ENCODE results near the gene PLEKHG1. TPM values are rescaled to one million over a fixed set of nuclear protein-coding genes. Genes with fewer than 3 reads are reported as not detected.
A peak's percentile ranks its signal among the peaks of the same experiment; 100 is the strongest.

PLEKHG1 gene
- polyA plus RNA-seq, 3 donors from 2014 or later, result 0.04 to 0.29 TPM; not detected in 1

DNA sequence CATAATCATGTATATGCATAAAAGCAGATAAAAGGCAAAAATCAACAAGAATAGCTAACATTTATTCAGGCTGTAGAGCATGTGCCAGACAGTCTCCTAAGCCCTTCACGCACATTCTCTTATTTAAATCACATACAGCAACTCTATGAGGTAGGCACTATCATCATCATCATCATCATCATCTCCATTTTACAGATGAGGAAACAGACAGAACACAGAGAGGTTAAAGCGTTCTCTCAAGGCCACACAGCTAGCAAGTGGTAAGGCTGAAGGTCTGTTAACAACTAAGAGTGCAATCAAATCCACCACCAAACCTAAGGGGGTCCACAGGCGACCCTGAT is 857 bp upstream of the PLEKHG1 start:
- Mint-ChIP-seq H3K27ac (no peak overlapping the region), H3K4me1 (peaks cover 11 to 25% of the 10 kb centered on the region in 2 donors), H3K4me3 (peak overlapping the region; percentile 58 to 81 (median 64)), H3K36me3 (no peaks in the 10 kb centered on the region), H3K27me3 (ENCODE audit: low read depth in 3 of 3) (peaks cover 14 to 37% (median 21%) of the 10 kb centered on the region in 3 donors), H3K9me3 (peaks cover 0 to 2% (median 0%) of the 10 kb centered on the region in 6 donors)
- DNase-seq, result no peak

DNA sequence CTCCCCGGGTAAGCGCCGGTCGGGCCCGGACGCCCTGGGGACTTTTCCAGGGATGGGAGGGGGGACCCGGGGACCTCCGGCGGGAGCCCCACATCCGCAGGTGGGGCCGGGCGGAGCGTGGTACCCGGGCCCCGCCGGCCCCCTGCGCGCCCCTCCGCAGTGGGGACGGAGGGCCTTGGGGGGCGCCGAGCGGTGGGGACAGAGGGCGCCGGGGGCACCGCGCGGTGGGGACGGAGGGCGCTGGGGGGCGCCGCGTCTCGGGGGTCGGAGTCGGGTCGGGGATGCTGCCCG is 270 bp downstream of the PLEKHG1 start:
- Mint-ChIP-seq H3K4me3 (no peak overlapping the region), H3K36me3 (no peaks in the 10 kb centered on the region), H3K4me1 (peaks cover 11 to 25% of the 10 kb centered on the region in 2 donors), H3K9me3 (peaks cover 0 to 2% (median 0%) of the 10 kb centered on the region in 6 donors), H3K27me3 (ENCODE audit: low read depth in 3 of 3) (peaks cover 14 to 38% (median 21%) of the 10 kb centered on the region in 3 donors), H3K27ac (no peak overlapping the region)
- no peak for DNase-seq

DNA sequence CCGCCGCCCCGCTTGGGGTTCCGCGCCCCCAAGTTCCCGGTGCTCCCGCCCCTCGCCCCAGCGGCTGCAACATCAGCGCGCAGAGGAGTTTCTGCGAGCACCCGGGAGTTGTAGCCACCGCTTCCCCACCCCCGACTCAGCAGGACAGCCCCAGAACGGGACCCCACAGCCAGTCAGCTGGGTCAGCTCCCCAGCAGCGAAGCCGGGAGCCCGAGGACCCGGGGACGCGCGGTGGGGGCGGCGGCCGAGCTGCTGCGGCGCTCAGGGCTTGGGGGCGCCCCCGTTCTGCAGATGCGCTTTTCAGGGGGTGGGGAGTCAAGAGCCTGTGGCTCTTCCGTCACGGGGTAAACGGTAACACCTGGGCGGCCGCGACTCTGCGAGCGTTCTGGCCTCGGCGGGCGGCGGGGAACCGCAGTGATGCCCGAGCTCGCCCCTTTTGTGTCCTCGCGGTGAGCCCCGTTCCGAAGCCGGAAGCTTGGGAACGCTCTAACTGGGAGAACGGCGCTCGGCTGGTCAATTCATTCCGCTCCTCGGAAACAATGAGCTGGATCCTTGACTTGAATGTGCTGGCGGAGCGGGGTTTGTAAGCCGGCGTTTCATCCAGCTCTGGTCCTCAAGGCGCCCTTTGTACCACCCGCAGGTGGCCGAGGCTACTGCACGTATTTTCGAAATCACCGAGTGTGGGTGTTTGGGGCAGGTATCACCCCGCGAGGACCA is 774 bp downstream of the PLEKHG1 start:
- no peak overlapping the region for H3K27ac Mint-ChIP-seq
- H3K27me3 Mint-ChIP-seq (ENCODE audit: low read depth in 3 of 3), result peaks cover 14 to 38% (median 21%) of the 10 kb centered on the region in 3 donors

DNA sequence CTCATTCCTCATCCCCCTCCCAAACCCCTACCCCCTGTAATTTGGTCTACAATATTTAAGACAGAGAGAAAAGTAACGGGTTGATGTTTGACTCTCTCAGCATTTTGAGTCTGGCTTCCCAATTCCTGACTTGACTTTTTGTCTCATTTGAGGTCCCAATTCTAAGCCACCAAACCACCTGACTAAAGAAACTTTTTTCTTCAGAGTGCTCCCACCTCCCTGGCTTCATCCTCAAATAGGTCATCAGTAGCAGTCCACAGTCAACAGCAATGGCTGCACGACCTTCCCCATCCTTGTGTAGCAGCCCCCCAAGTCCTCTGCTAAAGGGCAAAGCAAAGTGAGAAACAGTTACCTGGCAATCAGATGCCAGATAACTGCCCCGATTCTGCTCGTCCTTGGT is 1.8 kb downstream of the PLEKHG1 start:
- H3K9me3 Mint-ChIP-seq, result peaks cover 0 to 2% (median 0%) of the 10 kb centered on the region in 6 donors
- H3K27ac Mint-ChIP-seq, result no peak overlapping the region
- H3K4me3 Mint-ChIP-seq, result peak overlapping the region; percentile 14 to 81 (median 59)
- no peaks in the 10 kb centered on the region for H3K36me3 Mint-ChIP-seq
- DNase-seq, result no peak
- H3K4me1 Mint-ChIP-seq, result peaks cover 11 to 25% of the 10 kb centered on the region in 2 donors
- peaks cover 14 to 34% (median 21%) of the 10 kb centered on the region in 3 donors for H3K27me3 Mint-ChIP-seq (ENCODE audit: low read depth in 3 of 3)

More for the DNA sequence above, 774 bp downstream of the PLEKHG1 start:
- Mint-ChIP-seq H3K9me3 (peaks cover 0 to 2% (median 0%) of the 10 kb centered on the region in 6 donors), H3K4me1 (peaks cover 11 to 25% of the 10 kb centered on the region in 2 donors), H3K4me3 (peak overlapping the region; percentile 72 to 82 (median 75)), H3K36me3 (no peaks in the 10 kb centered on the region)
- peak; percentile 4 to 28 (median 17) for DNase-seq

DNA sequence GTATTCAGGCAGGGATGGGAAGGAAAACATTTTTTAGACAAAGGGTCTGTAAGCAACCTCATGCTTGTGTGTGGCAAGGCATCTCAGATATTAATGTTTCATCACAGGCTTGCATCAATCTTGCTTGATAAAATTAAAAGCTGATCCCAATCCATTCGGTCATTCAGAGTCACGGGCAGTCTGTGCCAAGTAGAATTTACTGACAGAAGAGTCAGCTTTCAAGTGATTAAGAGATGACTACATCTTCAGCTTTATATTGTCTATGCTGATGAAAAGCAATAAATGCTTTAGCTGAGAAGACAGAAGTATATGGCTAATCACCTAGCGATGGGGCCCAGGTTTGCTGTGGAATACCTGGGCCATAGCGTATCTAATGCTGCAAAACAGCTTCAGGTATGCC is 3.5 kb downstream of the PLEKHG1 start:
- Mint-ChIP-seq H3K27ac (no peak overlapping the region), H3K9me3 (peaks cover 0 to 2% (median 0%) of the 10 kb centered on the region in 6 donors), H3K36me3 (no peaks in the 10 kb centered on the region), H3K27me3 (ENCODE audit: low read depth in 3 of 3) (peaks cover 9 to 37% (median 21%) of the 10 kb centered on the region in 3 donors), H3K4me1 (peaks cover 11 to 25% of the 10 kb centered on the region in 2 donors), H3K4me3 (no peak overlapping the region)
- no peak for DNase-seq

DNA sequence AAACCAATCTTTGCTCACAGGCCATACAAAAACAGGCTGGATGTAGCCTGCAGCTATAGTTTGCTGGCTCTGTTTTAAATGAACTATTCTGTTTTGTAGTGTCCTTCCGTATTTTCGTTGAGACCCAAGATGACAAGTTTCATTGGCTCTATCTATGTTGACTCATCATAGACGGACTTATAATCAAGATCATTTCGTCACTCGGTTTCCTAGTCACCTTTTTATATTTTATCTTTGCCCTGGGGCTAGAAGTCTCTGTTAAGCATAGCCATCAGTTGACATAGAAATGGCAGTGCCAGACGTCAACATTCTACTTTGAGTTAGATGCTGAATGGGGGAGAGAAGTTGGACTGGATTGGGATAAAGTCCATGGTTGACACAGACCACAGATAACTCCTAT is 4.8 kb downstream of the PLEKHG1 start:
- Mint-ChIP-seq H3K27me3 (ENCODE audit: low read depth in 3 of 3) (peaks cover 4 to 27% (median 17%) of the 10 kb centered on the region in 3 donors), H3K4me3 (no peak overlapping the region), H3K27ac (no peak overlapping the region), H3K9me3 (peaks cover 0 to 2% (median 0%) of the 10 kb centered on the region in 6 donors), H3K36me3 (no peaks in the 10 kb centered on the region), H3K4me1 (peaks cover 7 to 17% of the 10 kb centered on the region in 2 donors)
- DNase-seq, result no peak

DNA sequence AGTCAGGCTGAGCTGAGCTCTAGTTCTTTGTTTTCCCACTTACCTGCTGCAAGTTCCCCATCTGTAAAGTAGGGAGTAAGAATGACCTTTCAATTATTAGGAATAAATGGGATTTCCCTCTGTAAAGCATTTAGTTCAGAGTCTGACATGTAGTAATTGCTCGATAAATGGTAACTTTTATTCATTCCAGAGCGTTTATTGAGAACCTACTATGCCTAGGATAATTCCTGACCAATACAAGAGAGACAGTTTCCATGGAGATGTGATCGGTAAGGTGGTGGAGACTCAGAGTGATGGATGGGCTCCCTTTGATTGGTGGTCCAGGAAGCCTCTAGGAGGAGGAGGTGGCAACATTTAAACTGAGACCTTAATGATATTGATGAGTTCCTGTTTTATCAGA is 5.6 kb downstream of the PLEKHG1 start:
- Mint-ChIP-seq H3K9me3 (peaks cover 0 to 2% (median 0%) of the 10 kb centered on the region in 6 donors), H3K27ac (no peak overlapping the region), H3K36me3 (no peaks in the 10 kb centered on the region), H3K4me3 (no peak overlapping the region), H3K27me3 (ENCODE audit: low read depth in 3 of 3) (peaks cover 4 to 29% (median 16%) of the 10 kb centered on the region in 3 donors), H3K4me1 (peaks cover 6 to 15% of the 10 kb centered on the region in 2 donors)
- DNase-seq, result no peak

DNA sequence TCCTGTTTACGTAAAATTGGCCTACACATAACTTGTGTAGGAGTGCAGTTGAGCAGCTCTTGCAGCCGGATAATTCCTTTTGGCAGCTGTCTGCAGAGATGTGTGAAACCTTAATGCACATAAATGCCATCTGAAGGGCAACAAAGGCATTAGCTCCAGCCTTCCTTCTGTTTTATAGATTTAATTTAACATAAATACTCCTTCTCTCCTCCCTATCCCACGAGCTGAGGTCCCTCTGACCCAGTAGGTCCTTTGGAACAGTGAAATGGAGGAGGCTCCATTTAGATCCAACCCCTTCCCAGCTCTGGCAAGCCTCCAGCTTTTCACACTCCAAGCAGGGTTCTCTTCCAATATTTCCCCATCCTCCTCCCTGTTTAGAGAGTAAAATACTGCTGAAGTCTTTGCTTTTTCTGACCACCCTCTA is 6.5 kb downstream of the PLEKHG1 start:
- H3K9me3 Mint-ChIP-seq, result peaks cover 0 to 2% (median 0%) of the 10 kb centered on the region in 6 donors
- DNase-seq, result no peak
- H3K4me1 Mint-ChIP-seq, result peaks cover 0 to 8% of the 10 kb centered on the region in 2 donors
- no peak overlapping the region for H3K4me3 Mint-ChIP-seq
- no peaks in the 10 kb centered on the region for H3K36me3 Mint-ChIP-seq
- no peak overlapping the region for H3K27ac Mint-ChIP-seq
- H3K27me3 Mint-ChIP-seq (ENCODE audit: low read depth in 3 of 3), result peaks cover 4 to 22% (median 8%) of the 10 kb centered on the region in 3 donors

DNA sequence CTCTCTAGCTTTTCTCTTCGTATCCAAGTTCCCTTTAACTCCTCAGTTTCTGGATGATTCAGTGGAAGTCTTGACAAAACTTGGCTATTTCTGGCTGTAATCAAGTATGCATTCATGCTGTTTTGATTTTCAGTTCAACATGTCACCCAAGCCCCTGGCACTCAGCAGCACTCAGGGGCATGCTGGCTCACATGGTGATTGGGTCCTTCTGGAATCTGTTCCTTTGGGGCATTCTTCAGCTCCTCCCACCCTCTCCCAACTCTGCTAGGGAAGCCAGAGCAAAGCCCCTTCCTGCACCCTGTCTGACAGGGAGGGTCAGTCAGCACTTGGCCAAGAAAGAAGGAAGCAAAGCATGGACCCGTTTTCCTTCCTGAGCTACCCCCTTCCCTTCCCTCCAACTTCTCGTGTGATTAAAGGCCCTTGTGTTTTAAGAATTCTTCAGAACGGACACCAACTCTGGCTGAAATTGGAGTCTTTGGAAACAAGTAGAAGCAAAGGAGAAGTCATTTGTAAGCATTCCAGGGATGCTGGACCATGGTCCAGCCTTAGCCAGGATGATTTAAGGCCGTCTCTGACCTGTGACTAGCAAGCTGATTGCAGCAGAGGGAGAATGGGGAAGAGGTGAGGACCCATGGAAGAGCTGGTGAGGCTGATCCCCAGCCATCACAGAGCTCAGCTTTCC is 7.1 kb downstream of the PLEKHG1 start:
- no peak for DNase-seq
- Mint-ChIP-seq H3K4me3 (no peak overlapping the region), H3K27ac (no peak overlapping the region), H3K27me3 (ENCODE audit: low read depth in 3 of 3) (peaks cover under 1 to 22% (median 3%) of the 10 kb centered on the region in 3 donors), H3K9me3 (peaks cover 0 to 2% (median 0%) of the 10 kb centered on the region in 6 donors), H3K36me3 (no peaks in the 10 kb centered on the region), H3K4me1 (peaks cover 0 to 4% of the 10 kb centered on the region in 2 donors)

DNA sequence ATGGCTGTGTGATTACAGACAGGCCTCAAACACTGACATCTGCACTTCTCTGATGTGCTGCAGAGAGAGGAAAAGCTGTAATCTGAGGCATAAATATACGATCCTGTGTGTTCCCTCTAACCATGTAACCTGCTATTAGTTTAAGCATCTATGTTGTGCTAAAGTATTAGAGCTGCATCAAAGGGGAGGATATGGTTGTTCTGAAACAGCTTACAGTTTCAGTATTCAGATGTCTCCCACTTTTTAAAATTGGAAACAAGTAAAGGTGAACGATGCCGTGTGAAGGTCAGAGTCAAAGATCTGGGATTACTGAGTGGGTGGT is 7.6 kb downstream of the PLEKHG1 start:
- Mint-ChIP-seq H3K36me3 (no peaks in the 10 kb centered on the region), H3K4me1 (no peaks in the 10 kb centered on the region), H3K27ac (no peak overlapping the region), H3K4me3 (no peak overlapping the region), H3K27me3 (ENCODE audit: low read depth in 3 of 3) (peaks cover 0 to 19% (median 0%) of the 10 kb centered on the region in 3 donors), H3K9me3 (no peaks in the 10 kb centered on the region)
- DNase-seq, result no peak

DNA sequence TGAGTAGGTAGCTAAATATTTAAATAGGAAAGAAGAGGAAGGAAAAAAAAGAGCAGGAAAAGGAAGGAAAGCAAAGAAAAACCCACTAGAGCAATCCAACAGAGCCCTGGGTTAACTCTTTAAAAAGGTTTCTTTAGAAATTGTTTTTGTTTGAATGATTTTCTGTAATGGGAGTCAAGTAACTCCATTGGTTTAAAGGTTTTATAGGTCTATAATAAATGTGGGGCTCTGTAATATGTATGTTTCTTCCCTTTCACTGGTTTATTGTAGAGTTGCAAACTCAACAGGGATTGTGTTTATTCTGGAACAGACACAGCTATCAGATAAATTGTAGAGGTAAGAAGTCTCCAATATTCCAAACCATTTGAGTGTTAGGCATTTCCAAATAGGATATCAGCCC is 10.9 kb downstream of the PLEKHG1 start:
- H3K9me3 Mint-ChIP-seq, result no peaks in the 10 kb centered on the region
- no peaks in the 10 kb centered on the region for H3K36me3 Mint-ChIP-seq
- H3K27ac Mint-ChIP-seq, result no peak overlapping the region
- DNase-seq, result no peak
- peaks cover 0 to 17% (median 8%) of the 10 kb centered on the region in 3 donors for H3K27me3 Mint-ChIP-seq (ENCODE audit: low read depth in 3 of 3)
- H3K4me3 Mint-ChIP-seq, result no peak overlapping the region
- no peaks in the 10 kb centered on the region for H3K4me1 Mint-ChIP-seq

DNA sequence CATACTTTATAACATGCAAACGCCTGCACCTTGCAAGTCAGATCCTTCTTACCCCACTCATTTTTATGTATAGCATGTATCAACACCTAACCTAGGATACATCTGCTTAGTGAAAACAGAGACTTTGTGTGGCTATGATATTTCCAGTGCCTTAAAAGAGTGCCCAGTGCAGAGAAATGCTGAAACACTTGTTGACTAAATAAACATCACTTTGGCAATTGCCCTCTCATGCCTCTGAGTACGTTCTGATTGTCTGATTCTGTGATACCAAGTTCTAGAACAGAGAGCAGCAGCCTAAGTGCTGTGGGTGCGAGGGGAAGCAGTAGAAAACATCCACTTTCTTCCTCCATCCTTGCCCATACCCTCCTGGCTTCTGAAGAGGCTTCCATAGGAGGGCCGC is 13.6 kb downstream of the PLEKHG1 start:
- Mint-ChIP-seq H3K36me3 (no peaks in the 10 kb centered on the region), H3K27me3 (ENCODE audit: low read depth in 3 of 3) (peaks cover 0 to 10% (median 8%) of the 10 kb centered on the region in 3 donors), H3K27ac (no peak overlapping the region), H3K4me3 (no peak overlapping the region), H3K4me1 (no peaks in the 10 kb centered on the region), H3K9me3 (no peaks in the 10 kb centered on the region)
- no peak for DNase-seq

DNA sequence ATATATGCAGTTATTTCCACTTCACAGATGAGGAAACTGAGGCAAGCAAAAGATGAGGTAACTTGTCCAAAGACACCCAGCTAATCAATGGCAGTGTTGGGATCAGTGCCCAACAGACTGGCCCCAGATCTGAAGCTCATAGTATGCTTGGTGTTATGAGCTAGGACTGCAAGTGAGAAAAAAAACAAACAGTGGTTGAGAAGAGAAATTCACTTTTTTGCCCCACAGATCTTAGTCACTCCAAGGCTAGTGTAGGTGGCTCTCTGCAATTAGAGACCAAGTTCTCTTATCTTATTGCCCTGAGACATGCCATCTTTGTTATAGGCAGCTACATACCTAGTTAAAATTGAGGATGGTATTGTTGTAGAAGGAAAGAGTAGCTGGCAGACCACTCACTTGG is 16.3 kb downstream of the PLEKHG1 start:
- no peak overlapping the region for H3K4me3 Mint-ChIP-seq
- H3K27ac Mint-ChIP-seq, result no peak overlapping the region
- no peaks in the 10 kb centered on the region for H3K9me3 Mint-ChIP-seq
- H3K4me1 Mint-ChIP-seq, result no peaks in the 10 kb centered on the region
- peaks cover 0 to 10% (median 8%) of the 10 kb centered on the region in 3 donors for H3K27me3 Mint-ChIP-seq (ENCODE audit: low read depth in 3 of 3)
- no peak for DNase-seq
- no peaks in the 10 kb centered on the region for H3K36me3 Mint-ChIP-seq

DNA sequence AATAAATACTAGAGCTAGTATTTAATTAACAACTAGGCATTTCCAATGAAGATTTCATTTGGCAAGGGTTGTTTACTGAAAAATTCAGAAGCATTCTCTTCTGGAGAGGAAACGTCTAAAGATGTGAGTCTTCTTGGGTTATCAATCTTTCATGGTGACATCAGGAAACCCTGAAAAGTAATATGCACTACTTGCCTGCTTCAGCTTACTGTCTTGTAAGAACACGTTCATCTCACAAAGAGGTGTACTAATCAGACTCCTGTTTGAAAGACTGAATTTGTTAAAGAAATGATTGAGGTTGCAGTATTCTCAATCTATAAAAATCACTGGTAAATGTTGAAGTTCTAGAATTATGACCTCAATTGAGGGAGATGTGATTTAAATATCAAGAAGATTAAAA is 16.9 kb downstream of the PLEKHG1 start:
- Mint-ChIP-seq H3K4me3 (no peak overlapping the region), H3K9me3 (no peaks in the 10 kb centered on the region), H3K36me3 (no peaks in the 10 kb centered on the region), H3K27ac (no peak overlapping the region), H3K27me3 (ENCODE audit: low read depth in 3 of 3) (peaks cover 0 to 10% (median 8%) of the 10 kb centered on the region in 3 donors), H3K4me1 (no peaks in the 10 kb centered on the region)
- DNase-seq, result no peak

All from immature natural killer cell (primary cell).